GM18861 (cell line): ENCODE measurements around the gene ANKRD20A1.
"Not testable (repeated sequence)": the region's sequence is repeated elsewhere in the genome, so short reads cannot be mapped to it uniquely, and the experiment has no call there.

Experiments
- ATAC-seq: cut with Tn5 transposase; IDR thresholded peaks from one replicate; pipeline ENCODE4 v1.9.1; 2021; ENCODE audit not compliant: unreplicated experiment

The ANKRD20A1 gene

DNA sequence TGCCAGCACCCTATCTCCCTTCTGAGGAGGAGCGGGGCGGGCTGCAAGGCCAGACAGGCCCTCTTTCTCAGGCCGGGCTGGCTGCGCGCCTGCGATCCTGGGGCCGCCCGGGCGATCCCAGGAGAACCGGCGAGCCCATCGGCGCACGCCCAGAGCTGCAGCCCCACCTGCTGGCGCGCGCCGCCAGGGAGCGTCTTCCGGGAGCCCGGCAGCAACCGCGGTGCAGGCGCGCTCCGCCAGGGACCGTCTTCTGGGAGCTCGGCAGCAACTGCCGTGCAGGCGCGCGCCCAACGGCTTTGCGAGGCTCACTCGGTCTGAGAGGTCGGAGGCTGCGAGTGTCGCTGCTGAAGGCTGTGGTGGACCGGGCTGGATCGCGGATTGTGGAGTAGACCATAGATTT, at the start of gene ANKRD20A1:
TSS of gene ANKRD20A1 (plus strand) at position 61 of the 400 bp plus-strand sequence. CDS start 496 bp downstream, outside the sequence.
- not testable (repeated sequence) for ATAC-seq

DNA sequence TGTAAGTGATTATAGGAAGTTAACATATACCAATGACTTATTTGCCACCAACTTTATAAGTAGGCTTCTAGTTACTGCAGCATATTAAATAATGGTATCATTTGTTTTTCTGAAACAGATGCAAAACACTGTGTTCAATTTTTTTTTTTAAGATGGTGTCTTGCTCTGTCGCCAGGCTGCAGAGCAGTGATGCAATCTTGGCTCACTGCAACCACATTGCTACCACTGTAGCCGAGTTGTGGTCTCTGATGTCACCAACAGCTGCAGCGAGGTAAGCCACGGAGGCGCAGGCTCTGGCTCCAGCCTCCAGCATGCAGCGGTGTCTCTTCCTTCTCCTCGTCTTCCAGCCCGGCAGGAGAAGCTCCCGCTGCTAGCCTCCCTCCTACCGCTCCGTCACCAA, 26.6 kb upstream of the ANKRD20A1 start:
- not testable (repeated sequence) for ATAC-seq
